Left forelimb (tissue), 1 donor: ENCODE measurements around the gene PRPF18.
A peak's percentile ranks its signal among the peaks of the same experiment; 100 is the strongest.

ENCODE experiments used
- DNase-seq: peaks from one replicate; pipeline ENCODE4 v3.0.0-alpha.2; 2018; ENCODE audit warnings: low spot score

The PRPF18 gene

GRCh38 chr10:13604357-13605040, 17.7 kb downstream of the PRPF18 start:
- no peak for DNase-seq

DNA sequence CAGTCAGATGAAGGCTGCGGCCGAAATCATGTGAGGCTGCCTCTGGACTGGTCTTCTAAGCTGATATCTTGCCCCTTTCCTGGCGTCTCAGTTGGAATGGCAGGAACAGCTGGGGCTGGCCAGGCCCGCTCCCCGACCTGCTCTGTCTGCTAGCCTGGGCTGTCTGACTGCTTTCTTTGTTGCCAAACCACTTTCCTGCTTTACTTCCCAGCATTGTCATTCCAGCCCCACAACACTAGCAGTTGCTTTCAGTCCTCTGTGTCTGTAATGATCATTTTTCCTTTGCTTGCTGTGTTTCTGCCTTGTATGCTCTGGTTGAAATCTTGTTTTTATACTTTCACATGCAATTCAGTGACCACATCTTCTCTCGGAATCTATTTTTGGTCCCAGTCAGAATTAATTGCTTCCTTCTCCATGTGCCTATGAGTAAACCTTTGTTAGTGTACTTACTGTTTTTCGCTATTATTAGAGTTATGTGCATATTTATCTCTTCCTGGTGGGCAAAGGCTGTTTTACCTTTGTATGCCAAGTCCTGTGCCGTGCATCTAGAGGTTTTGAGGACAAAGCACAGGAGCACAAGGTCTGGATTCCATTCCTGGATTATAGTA, 21.6 kb downstream of the PRPF18 start:
- DNase-seq, result no peak

- DNase-seq, result no peak
Measured at GRCh38 chr10:13612654-13613373, 26.0 kb downstream of the PRPF18 start.

DNA sequence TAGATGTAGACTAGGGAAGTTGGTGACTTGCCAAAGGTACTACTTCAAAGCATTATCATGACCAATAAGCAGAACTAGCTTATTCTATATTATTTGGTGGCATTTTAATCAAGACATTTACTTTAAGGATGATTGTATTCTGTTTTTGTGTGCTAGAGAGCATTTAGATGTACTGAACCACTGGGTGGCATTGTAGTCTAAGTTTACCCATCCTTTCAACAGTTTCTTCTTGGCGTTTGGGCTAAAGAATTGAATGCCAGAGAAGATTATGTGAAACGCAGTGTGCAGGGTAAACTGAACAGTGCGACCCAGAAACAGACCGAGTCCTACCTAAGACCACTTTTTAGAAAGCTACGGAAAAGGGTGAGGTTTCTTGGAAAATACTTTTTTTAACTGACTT, 26.8 kb downstream of the PRPF18 start:
- DNase-seq, result no peak

DNA sequence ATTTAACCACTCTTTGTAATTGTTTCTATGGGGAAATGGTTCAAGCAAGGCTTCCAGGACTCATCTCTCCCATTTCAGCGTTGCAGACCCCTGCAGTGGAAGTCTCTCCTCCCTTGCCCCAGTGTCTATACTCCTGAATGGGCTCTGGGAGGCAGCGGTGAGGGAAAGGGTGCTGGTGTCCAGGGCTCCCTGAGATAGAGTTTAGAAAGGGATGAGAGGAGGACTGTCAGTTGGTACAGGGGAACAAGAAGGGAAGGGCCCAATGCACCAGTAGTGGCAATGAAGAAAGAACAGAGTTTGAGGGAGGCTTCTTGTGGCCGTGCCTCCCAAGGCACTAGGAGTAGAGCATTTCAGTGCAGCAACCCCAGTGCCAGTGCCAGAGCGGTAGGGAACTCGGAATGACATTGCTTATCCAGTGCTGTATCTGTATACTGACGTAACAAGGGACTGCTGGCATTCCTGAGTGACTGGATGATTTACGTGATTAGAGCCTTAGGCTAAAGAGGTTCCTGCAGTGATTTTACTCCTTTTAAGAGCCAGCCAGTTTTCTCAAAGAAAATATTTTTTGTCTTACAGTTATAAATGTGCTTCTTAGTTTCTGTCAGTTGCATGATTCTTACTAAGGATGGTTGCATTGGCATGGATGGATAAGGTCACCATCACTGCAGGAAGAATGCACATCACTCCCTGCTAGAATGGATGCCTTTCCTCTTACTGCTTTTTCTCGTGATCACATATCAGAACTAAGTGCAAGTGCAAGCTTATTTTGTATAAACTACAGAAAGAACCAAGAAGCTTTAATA, 28.0 kb downstream of the PRPF18 start:
- no peak for DNase-seq

GRCh38 chr10:13615650-13616300, 29.0 kb downstream of the PRPF18 start:
- DNase-seq, result no peak

DNA sequence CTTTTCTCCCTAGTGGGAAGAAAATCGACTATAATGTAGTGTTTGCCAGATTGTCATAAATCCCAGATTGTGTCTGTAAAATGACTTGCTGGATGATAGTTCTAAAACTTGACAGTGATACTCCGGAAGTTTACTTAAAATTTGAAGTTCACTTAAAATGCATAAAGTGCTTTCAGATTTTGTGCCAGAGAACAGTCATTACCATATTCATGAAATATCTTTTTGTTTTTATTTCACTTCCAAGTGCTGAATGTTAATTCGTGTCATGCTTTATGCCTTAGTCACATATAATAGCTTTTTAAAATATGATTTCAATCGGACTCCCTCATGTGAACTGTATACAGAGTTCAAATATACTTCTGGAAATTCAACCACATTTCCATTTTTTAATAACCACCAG, 30.4 kb downstream of the PRPF18 start:
- no peak for DNase-seq

DNA sequence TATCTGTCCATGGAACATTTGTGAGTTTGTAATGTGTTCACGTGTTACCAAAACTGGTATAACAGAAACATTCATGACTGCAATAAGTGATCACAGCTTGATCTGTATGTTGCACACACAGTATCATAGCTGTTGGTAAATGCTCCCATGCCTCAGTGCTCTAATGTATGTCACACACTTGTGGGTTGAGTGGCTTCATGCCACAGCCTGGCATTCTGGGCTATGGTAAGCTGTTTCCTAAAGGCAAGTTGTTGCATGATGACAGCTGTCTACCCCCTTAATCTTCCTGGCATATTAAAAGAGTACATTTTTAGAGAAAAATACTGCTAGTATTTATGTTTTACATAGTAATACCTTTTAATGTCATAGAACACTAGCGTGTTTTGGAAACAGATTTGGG, 35.2 kb downstream of the PRPF18 start:
- DNase-seq, result no peak

- no peak for DNase-seq
Measured at GRCh38 chr10:13624630-13625029, 37.9 kb downstream of the PRPF18 start.

DNA sequence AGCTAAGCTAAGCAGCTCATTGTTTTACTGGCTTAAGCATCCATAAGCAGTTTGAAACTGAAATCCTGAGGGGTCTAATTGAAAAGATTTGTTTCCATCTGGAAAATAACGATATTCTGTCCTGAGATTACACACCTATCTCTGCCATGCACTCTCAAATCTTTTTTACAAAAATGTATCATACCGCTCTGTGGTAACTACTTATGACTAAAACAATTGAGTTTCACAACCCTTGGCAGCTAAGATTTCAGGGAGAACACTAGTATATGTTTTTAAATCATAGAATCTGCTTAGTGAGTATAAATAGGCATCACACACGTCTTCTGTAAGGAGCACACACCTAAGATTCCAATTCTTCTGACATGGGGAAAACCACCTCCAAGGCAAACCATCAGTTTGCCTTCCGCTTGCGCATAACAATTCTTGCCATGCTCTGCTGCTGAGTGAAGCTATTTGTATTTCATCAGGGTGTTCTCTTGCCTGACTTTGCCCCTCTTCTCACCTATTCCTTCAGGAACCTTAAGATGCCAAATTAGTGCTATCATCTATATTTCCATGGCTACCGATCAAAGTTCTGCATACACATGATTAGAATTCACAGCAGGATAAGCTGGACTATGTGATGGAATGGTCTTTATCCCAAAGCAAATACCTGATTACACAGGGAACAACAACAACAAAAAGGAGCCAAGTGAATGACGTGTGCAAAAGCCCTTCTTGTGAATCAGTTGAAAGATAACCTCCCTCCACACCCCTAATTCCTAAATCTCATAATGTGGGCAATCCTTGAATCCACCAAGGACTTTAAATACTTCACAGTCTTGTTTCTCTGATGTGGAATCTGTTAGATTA, 40.9 kb downstream of the PRPF18 start:
- no peak for DNase-seq

DNA sequence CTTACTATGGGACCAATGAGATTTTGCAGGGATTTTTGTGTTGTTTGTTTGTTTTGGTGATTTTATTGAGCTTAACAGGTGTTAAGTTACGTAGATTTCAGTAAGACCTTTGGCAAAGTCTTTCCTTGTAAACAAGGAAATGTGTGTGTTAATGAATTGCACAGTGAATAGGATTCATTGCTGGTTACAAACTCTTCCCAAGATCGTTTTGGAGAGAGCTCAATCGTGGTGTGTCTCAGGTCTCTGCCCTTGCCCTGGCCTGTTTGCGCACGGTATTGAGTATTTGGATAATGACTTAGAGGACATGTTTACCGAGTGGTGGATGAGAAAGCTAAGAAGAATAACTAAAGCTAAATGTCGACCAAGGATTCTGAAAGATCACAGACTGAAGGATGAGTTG, 41.9 kb downstream of the PRPF18 start:
- no peak for DNase-seq

- DNase-seq, result no peak
Measured at GRCh38 chr10:13629116-13629515, 42.4 kb downstream of the PRPF18 start.

- no peak for DNase-seq
Measured at GRCh38 chr10:13630231-13630630, 43.5 kb downstream of the PRPF18 start.

DNA sequence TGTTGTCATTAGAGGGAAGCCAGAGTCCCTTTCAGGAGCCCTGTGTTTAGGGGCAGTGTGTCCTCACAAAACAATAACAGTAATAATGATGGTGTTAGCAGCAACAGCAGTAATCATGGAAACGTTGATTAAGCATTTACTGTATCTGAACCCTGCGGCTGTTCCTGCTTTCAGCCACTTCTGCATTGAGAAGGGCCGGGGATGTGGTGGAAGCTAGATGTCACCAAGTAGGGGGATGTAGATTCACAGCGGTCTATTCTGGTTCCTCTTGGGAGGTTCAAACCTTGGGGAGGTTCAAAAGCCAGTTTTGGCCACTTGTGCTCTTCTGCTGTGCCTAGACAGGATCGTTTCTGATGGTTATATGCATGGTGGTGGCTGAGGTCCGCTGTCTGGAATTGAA, 44.8 kb downstream of the PRPF18 start:
- DNase-seq, result no peak

DNA sequence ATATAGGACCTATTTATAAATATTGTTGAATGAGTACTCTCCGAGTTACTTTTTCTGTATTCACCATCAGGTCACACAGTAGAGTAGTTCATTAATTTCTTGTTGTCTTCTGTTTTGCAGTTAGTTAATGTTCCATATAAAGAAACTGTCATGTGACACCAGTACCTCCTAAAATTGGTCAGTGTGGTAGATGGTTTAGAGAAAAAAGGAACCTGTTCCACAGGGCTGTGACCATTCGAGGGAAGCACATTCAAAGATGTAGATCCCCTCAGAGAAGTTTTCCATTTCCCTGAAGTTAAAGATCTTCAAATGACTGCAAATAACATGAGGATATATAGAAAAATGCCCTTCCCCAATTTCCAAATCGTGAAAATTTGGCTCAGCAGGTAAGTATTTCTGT, 45.7 kb downstream of the PRPF18 start:
- DNase-seq, result no peak

DNA sequence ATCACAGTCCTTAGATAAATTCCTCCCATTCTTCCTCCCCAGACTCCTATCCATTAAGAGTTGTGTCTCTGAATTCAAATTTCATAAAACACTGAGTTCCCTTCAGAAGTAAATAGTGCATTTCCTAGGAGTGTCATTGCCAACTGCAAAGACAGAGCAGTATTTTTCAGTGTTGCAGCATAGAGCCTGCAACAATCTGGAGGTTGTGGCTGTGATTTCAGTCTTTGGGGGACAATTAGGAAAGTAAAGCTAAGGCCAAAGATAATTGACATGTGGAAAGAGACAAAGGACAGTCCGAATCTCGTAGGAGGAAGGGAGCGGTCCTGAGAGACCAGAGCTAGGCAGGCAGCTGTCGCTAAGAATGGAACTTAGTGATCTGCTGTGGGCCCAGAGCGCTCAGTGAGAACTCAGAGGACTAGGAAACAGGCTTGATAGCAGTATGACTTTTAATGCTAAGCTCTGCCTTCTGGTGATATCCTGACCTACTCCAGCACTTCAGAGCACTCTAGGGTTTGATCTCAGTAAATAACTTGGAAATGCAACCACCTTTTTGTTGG, 46.2 kb downstream of the PRPF18 start:
- DNase-seq, result no peak

DNA sequence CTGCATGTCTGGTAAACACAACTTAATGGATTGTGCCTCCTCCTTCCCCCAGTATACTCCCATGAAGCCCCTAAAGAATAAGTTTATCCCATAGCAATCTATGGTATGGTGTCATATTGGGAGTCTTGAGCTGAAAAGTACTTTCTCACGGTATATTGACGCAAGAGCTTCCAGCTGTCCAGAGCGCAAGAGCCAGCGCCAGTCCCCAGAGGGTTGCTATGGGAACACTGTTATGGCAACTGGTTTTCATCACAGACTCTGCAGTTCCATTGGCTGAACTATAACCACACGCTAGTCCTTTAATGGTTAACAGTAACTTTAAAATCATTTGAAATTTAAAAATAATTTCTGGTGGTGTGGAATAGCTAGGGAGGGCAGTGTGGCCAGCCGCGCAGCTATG, 46.9 kb downstream of the PRPF18 start:
- peak; percentile 86 for DNase-seq

DNA sequence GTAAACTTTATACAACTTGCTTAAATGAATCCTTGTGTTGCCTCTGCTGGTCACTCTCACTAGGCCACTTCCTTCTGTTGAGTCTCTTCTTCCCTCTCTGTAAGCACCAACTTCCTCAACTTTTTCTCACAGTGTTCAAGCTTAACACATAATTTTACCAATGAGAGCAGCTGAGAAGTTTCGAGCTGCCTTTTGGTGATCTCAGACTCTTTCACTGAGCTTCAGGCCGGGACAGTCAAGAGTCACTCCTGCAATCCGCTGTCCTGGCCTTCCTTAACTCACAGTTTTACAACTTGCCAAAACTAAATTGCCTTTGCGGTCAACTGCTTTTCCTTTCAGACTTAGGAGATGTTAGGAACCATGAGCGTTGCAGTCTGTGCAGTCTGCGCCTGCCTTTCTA, 47.4 kb downstream of the PRPF18 start:
- DNase-seq, result no peak

DNA sequence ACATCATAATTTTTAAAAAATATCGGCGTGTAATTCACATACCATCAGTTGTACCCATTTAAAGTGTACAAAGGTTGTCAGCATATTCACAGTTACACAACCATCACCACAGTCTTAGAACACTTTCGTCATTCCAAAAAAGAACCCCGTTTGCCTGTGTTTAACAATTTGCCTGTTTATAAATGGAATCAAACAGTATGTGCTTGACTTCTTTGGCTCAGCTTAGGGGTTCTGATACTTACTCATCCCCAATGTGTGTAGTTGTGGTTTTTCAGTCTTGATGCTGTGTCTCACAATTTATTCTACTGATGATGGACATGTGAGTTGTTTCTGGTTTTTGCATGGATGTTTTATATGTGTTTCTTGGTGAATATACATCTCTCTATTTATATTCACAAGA, 50.0 kb downstream of the PRPF18 start:
- DNase-seq, result no peak

- DNase-seq, result no peak
Measured at GRCh38 chr10:13637303-13637856, 50.6 kb downstream of the PRPF18 start.

DNA sequence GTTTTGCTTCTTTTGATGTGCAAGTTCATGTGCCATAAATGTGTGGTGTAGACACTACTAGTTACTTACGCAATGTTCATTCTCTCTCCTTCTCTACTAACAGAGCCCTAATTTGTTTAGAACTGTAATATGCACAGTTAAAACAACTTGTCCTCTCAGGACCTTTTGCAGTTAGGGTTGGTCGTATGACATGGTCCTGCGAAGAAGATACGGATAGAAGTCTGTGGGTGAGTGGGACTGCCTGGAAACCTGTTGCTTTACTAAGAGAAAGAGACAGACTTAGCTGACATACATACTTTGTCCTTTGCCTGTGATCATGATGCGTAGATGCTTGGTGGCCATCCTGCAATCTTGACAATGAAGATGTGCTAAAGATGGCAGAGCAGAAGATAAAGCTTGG, 51.1 kb downstream of the PRPF18 start:
- no peak for DNase-seq
